ENCODE measurements around the gene HERC2.

Gene HERC2

GRCh38 chr15:28113394-28114113, 208.4 kb downstream of the HERC2 start:
- DNase-seq: no peak

- no peak for DNase-seq
Observed at GRCh38 chr15:28112962-28113361, 209.0 kb downstream of the HERC2 start.

GRCh38 chr15:28112101-28112760, 209.7 kb downstream of the HERC2 start:
- no peak for DNase-seq

GRCh38 chr15:28111543-28111942, 210.4 kb downstream of the HERC2 start:
- DNase-seq: no peak

GRCh38 chr15:28110481-28110881, 211.5 kb downstream of the HERC2 start:
- no peak for DNase-seq

- DNase-seq: no peak
Observed at GRCh38 chr15:28109626-28110455, 212.1 kb downstream of the HERC2 start.

- no peak for DNase-seq
Observed at GRCh38 chr15:28107904-28108275, 214.1 kb downstream of the HERC2 start.

GRCh38 chr15:28107111-28107903, 214.7 kb downstream of the HERC2 start:
- peak in 1 of 56 donors; percentile 25 for DNase-seq

- DNase-seq: peak in 6 of 56 donors; percentile 19 to 56 (median 40)
Observed at GRCh38 chr15:28106294-28107110, 215.5 kb downstream of the HERC2 start.

GRCh38 chr15:28105793-28106192, 216.2 kb downstream of the HERC2 start:
- no peak for DNase-seq

GRCh38 chr15:28105224-28105791, 216.7 kb downstream of the HERC2 start:
- DNase-seq: no peak

GRCh38 chr15:28104326-28104725, 217.7 kb downstream of the HERC2 start:
- DNase-seq: no peak

GRCh38 chr15:28103831-28104230, 218.1 kb downstream of the HERC2 start:
- DNase-seq: no peak

GRCh38 chr15:28101983-28102441, 220.0 kb downstream of the HERC2 start:
- no peak for DNase-seq

GRCh38 chr15:28101201-28101600, 220.8 kb downstream of the HERC2 start:
- no peak for DNase-seq

- no peak for DNase-seq
Observed at GRCh38 chr15:28100516-28101195, 221.3 kb downstream of the HERC2 start.

GRCh38 chr15:28099555-28100140, 222.3 kb downstream of the HERC2 start:
- DNase-seq: no peak

- peak in 2 of 56 donors; percentile 23 to 52 for DNase-seq
Observed at GRCh38 chr15:28098766-28099554, 223.0 kb downstream of the HERC2 start, which contains the start of gene OCA2. OCA2 (minus strand) TSS chr15:28099315; CDS start chr15:28081874, 17,441 bp downstream.

All from nucleus accumbens (tissue), 56 donors.